Spleen (tissue), 11 donors: ENCODE results near the gene NFIB. TPM values are rescaled to one million over a fixed set of nuclear protein-coding genes. Genes with fewer than 3 reads are reported as not detected.

ENCODE experiments used
- DNase-seq: peaks from one replicate; pipeline ENCODE4 v3.0.0-alpha.2; 2020
- H3K27ac ChIP-seq, 8 donors: fragments of 200-600 bp; sonication (generic) in 7 of 8; 1 replicate in 4 of 8; 2 replicates in 4 of 8; pipeline versions ENCODE4 v1.5.0 to v1.8.0; 2016 to 2021; ENCODE audit warnings: inconsistent platforms in 4 of 8, mild to moderate bottlenecking in 4 of 8, moderate library complexity in 1 of 8
- H3K27me3 ChIP-seq, 7 donors: fragments of 200-600 bp; sonication (generic) in 6 of 7; replicated peaks in 1 of 7; 1 replicate in 4 of 7; 2 replicates in 3 of 7; pipeline versions ENCODE4 v1.5.0 to v1.8.0; 2016 to 2021; ENCODE audit warnings: inconsistent platforms in 3 of 7, mild to moderate bottlenecking in 1 of 7
- H3K36me3 ChIP-seq, 6 donors: fragments of 200-600 bp; sonication (generic) in 5 of 6; 1 replicate in 4 of 6; 2 replicates in 2 of 6; pipeline versions ENCODE4 v1.5.0 to v1.8.0; 2016 to 2021; ENCODE audit warnings: inconsistent platforms in 2 of 6
- H3K4me1 ChIP-seq, 6 donors: fragments of 200-600 bp; sonication (generic) in 5 of 6; 1 replicate in 3 of 6; 2 replicates in 3 of 6; pipeline versions ENCODE4 v1.5.0 to v1.8.0; 2016 to 2021; ENCODE audit warnings: inconsistent platforms in 3 of 6
- H3K4me3 ChIP-seq, 8 donors: fragments of 200-600 bp; sonication (generic) in 7 of 8; 1 replicate in 4 of 8; 2 replicates in 4 of 8; pipeline versions ENCODE4 v1.5.0 to v1.8.0; 2016 to 2021; ENCODE audit warnings: inconsistent platforms in 4 of 8, mild to moderate bottlenecking in 4 of 8, moderate library complexity in 2 of 8
- H3K9me3 ChIP-seq, 8 donors: fragments of 200-600 bp; sonication (generic) in 7 of 8; 1 replicate in 4 of 8; 2 replicates in 4 of 8; pipeline versions ENCODE4 v1.5.0 to v1.8.0; 2016 to 2021; ENCODE audit warnings: inconsistent platforms in 4 of 8
- POLR2A ChIP-seq, 3 donors: fragments of 450-650 bp; IDR thresholded peaks; one replicate each; pipeline ENCODE4 v1.5.1; 2017; ENCODE audit warnings: antibody characterized with exemption in 3 of 3, mild to moderate bottlenecking in 1 of 3
- POLR2AphosphoS5 ChIP-seq, 3 donors: sonication (generic); formaldehyde crosslinking; IDR thresholded peaks; one replicate each; pipeline ENCODE4 v1.5.1; 2017; ENCODE audit warnings: antibody characterized with exemption in 3 of 3
- WGBS, 5 donors: extraction: QIAGEN DNeasy Blood & Tissue Kit in 3 of 5; methylation state at CpG; one replicate each; pipeline versions ENCODE4 v1.1.5 to v1.1.7; 2013 to 2018; 5-methylcytosine and 5-hydroxymethylcytosine counted together
- intact Hi-C: fragments of 100-400 bp; cut with DNase I; formaldehyde crosslinking; loops from one replicate; pipeline ENCODE4 v1.15.0; 2023; ENCODE audit warnings: low total_unique reads
- polyA plus RNA-seq, 3 donors: library from polyadenylated mRNA; stranded (reverse); fragments of 200-250 nt; gene quantifications; one replicate each; pipeline ENCODE4 v1.2.1, GENCODE V29; 2013
- total RNA-seq, 7 donors: library from RNA; depleted of rRNA in 3 of 7; stranded (reverse); fragments of >200 nt in 3 of 7; fragmentation: NEBNext Ultra II Directional in 4 of 7; extraction: Animal tissue kit (Norgen Biotek cat#: 25700) in 4 of 7; gene quantifications; one replicate each; pipeline versions ENCODE4 v1.1.0 to v1.2.1, GENCODE V29; 2016 to 2021
- TF ChIP-seq, protein P1 (sequence below), 11 experiments: fragments of 200-600 bp in 7 of 11; fragments of 450-650 bp in 4 of 11; sonication (generic) in 4 of 11; IDR thresholded peaks in 8 of 11; conservative IDR thresholded peaks in 3 of 11; 1 replicate in 7 of 11; 2 replicates in 4 of 11; pipeline versions ENCODE4 v1.4.0 to v1.8.0; 2016 to 2021; ENCODE audit warnings: antibody characterized with exemption in 11 of 11, inconsistent platforms in 4 of 11, mild to moderate bottlenecking in 1 of 11
- donor health status: healthy with polysubstance abuse.
- donor health status: DM: no; HTN: no; CAD: no; lungs with moderate emphysema.
- donor health status: DM: no; HTN: no; CAD: no.
- donor health status: Bipolar disorder and iron deficiency.
- donor health status: healthy.
- donor health status: DM: no; HTN: no; CAD: no.
- donor health status: DM: yes; HTN: yes; CAD: no.

NFIB gene
- total and polyA plus RNA-seq, 10 donors = 3.6 to 96.8 (median 48.4) TPM

GRCh38 chr9:14352503-14352902 lies 38.6 kb upstream of the NFIB start:
- H3K4me3 ChIP-seq = no peak overlapping the region
- TF ChIP-seq, protein P1, sequence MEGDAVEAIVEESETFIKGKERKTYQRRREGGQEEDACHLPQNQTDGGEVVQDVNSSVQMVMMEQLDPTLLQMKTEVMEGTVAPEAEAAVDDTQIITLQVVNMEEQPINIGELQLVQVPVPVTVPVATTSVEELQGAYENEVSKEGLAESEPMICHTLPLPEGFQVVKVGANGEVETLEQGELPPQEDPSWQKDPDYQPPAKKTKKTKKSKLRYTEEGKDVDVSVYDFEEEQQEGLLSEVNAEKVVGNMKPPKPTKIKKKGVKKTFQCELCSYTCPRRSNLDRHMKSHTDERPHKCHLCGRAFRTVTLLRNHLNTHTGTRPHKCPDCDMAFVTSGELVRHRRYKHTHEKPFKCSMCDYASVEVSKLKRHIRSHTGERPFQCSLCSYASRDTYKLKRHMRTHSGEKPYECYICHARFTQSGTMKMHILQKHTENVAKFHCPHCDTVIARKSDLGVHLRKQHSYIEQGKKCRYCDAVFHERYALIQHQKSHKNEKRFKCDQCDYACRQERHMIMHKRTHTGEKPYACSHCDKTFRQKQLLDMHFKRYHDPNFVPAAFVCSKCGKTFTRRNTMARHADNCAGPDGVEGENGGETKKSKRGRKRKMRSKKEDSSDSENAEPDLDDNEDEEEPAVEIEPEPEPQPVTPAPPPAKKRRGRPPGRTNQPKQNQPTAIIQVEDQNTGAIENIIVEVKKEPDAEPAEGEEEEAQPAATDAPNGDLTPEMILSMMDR (IDR thresholded peaks at IDR 0.05 in 8 of 11, conservative IDR thresholded peaks at IDR 0.05 in 3 of 11) = no peak
- TF ChIP-seq POLR2AphosphoS5 (IDR thresholded peaks at IDR 0.05) = no peak
- TF ChIP-seq POLR2A (IDR thresholded peaks at IDR 0.05) = no peak
- H3K27ac ChIP-seq = no peak overlapping the region
- peaks cover 4 to 73% (median 35%) of the 10 kb centered on the region in 7 donors for H3K27me3 ChIP-seq
- WGBS, 5 donors = 83 to 91% (median 89%) methylated on average over 4 of the region's 4 CpGs
- no peaks in the 10 kb centered on the region for H3K9me3 ChIP-seq
- intact Hi-C loops = loop anchor here (5.0 kb wide), 1 partner anchor 910 kb away; no protein-coding TSS in a partner anchor
- DNase-seq = no peak
- no peaks in the 10 kb centered on the region for H3K36me3 ChIP-seq
- peaks cover 0 to 38% (median 20%) of the 10 kb centered on the region in 6 donors for H3K4me1 ChIP-seq

DNA sequence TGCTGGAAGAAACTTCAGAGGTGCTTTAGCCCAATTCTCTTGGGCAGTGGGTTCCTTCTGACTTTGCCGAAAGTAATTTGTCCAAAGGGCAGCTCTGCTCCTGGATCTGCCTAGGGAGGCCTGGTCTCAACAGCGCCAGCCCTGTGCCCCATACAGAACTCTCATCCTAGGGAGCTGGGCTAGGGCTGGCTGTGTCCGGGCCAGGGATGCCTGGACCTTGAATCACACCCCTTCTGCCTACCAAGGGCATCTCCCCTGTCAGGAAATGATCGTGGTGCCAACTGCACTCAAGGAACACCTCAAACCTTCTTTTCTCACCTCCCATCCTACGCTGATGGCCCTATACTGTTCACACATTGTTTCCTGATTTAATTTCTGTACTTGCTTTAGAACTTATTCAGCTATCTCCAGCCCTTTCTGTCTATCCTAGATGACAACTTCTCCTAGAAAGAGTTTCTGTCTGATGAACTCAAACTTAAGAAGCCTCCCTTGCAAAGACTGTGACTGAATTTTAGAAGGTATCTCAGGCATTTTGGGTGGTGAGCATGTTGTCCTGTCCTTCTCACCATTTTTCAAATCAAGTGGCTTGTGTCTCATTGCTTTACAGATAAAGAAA lies 37.4 kb upstream of the NFIB start:
- no peak overlapping the region for H3K4me3 ChIP-seq
- 68 to 86% (median 77%) methylated on average over 5 of the region's 5 CpGs for WGBS, 5 donors
- peaks cover 4 to 85% (median 47%) of the 10 kb centered on the region in 7 donors for H3K27me3 ChIP-seq
- no peak for DNase-seq
- H3K9me3 ChIP-seq = no peaks in the 10 kb centered on the region
- intact Hi-C loops = loop anchor here (5.0 kb wide), 1 partner anchor 909 kb away; no protein-coding TSS in a partner anchor
- H3K36me3 ChIP-seq = no peaks in the 10 kb centered on the region
- no peak overlapping the region for H3K27ac ChIP-seq
- peaks cover 0 to 47% (median 25%) of the 10 kb centered on the region in 6 donors for H3K4me1 ChIP-seq
- TF ChIP-seq POLR2A (IDR thresholded peaks at IDR 0.05) (no peak), POLR2AphosphoS5 (IDR thresholded peaks at IDR 0.05) (no peak)
- TF ChIP-seq, protein P1 (IDR thresholded peaks at IDR 0.05 in 8 of 11, conservative IDR thresholded peaks at IDR 0.05 in 3 of 11) = no peak

GRCh38 chr9:14350754-14351153 lies 36.8 kb upstream of the NFIB start:
- WGBS, 5 donors = 47 to 55% (median 53%) methylated on average over 11 of the region's 11 CpGs
- TF ChIP-seq POLR2A (IDR thresholded peaks at IDR 0.05) = no peak
- TF ChIP-seq POLR2AphosphoS5 (IDR thresholded peaks at IDR 0.05) = no peak
- TF ChIP-seq, protein P1 (IDR thresholded peaks at IDR 0.05 in 8 of 11, conservative IDR thresholded peaks at IDR 0.05 in 3 of 11) = no peak
- no peaks in the 10 kb centered on the region for H3K36me3 ChIP-seq
- no peaks in the 10 kb centered on the region for H3K9me3 ChIP-seq
- peaks cover 4 to 91% (median 53%) of the 10 kb centered on the region in 7 donors for H3K27me3 ChIP-seq
- no peak overlapping the region for H3K4me3 ChIP-seq
- DNase-seq = no peak
- no peak overlapping the region for H3K27ac ChIP-seq
- intact Hi-C loops = loop anchor here (5.0 kb wide), 1 partner anchor 908 kb away; no protein-coding TSS in a partner anchor
- H3K4me1 ChIP-seq = peaks cover 0 to 48% (median 26%) of the 10 kb centered on the region in 6 donors

GRCh38 chr9:14350349-14350728 lies 36.4 kb upstream of the NFIB start:
- peaks cover 0 to 48% (median 26%) of the 10 kb centered on the region in 6 donors for H3K4me1 ChIP-seq
- H3K27me3 ChIP-seq = peaks cover 4 to 91% (median 57%) of the 10 kb centered on the region in 7 donors
- no peak overlapping the region for H3K4me3 ChIP-seq
- DNase-seq = no peak
- no peaks in the 10 kb centered on the region for H3K9me3 ChIP-seq
- TF ChIP-seq, protein P1 (IDR thresholded peaks at IDR 0.05 in 8 of 11, conservative IDR thresholded peaks at IDR 0.05 in 3 of 11) = no peak
- TF ChIP-seq POLR2A (IDR thresholded peaks at IDR 0.05) = no peak
- TF ChIP-seq POLR2AphosphoS5 (IDR thresholded peaks at IDR 0.05) = no peak
- H3K27ac ChIP-seq = no peak overlapping the region
- H3K36me3 ChIP-seq = no peaks in the 10 kb centered on the region
- intact Hi-C loops = loop anchor here (5.0 kb wide), 1 partner anchor 908 kb away; no protein-coding TSS in a partner anchor
- 39 to 57% (median 48%) methylated on average over 10 of the region's 10 CpGs for WGBS, 5 donors
